ENCODE data around the gene ZDHHC24.

The ZDHHC24 gene

DNA sequence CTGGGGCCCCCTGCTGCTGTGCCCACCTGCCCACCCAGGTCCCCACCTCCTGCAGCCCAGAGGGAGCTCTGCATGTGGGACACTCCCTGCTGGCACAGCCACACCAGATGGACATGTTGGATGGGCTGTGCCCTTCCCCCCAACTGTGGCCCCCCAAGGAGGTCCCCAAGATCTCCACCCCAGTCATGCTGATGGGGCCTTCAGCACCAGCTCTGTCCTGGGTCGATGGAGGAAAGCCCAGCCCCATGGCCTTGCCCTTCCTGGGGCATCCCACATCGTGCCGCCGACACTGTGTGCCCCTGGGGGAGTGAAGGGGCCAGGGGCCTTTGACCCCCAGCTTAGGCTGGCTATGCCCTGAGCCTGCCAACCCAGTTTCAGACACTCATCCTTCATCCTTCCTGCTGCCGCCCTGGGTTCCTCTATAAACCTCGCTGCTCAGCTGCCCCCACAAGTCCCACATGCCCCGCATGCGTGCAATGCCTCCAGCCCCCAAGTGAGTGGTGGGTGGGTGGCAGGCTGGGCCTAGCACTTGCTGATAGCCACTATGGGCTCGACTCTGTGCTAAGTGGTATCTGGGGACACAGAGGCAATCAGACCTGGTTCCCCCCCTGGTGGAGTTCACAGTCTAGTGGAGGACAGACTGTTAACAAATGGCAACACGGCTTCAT lies 69.5 kb downstream of the ZDHHC24 start:
- H3K27me3 ChIP-seq (ENCODE audit: insufficient read depth, low read length): no peaks in the 10 kb centered on the region
- H2AFZ ChIP-seq (ENCODE audit: low read length): no peak overlapping the region
- H3K9ac ChIP-seq (ENCODE audit: low read length): no peak overlapping the region
- H4K20me1 ChIP-seq (ENCODE audit: insufficient read depth, low read length): no peaks in the 10 kb centered on the region
- H3F3A ChIP-seq (ENCODE audit: insufficient read depth, low read length): no peaks in the 10 kb centered on the region
- H3K4me1 ChIP-seq (ENCODE audit: insufficient read depth, low read length, severe bottlenecking): peaks cover 14% of the 10 kb centered on the region
- no peak overlapping the region for H3K27ac ChIP-seq (ENCODE audit: low read depth, low read length, poor library complexity, severe bottlenecking)
- H3K79me2 ChIP-seq (ENCODE audit: insufficient read depth, low read length): no peaks in the 10 kb centered on the region
- H3K4me3 ChIP-seq (ENCODE audit: low read depth, low read length, poor library complexity, severe bottlenecking): no peak overlapping the region
- no peaks in the 10 kb centered on the region for H3K9me2 ChIP-seq (ENCODE audit: low read depth, low read length)
- H3K36me3 ChIP-seq (ENCODE audit: insufficient read depth, low read length): no peaks in the 10 kb centered on the region
- H3K9me3 ChIP-seq (ENCODE audit: low read length): no peaks in the 10 kb centered on the region
- TF ChIP-seq EZH2 (IDR thresholded peaks at IDR 0.05; ENCODE audit: borderline replicate concordance, low read length): no peak
- TF ChIP-seq, protein P1, sequence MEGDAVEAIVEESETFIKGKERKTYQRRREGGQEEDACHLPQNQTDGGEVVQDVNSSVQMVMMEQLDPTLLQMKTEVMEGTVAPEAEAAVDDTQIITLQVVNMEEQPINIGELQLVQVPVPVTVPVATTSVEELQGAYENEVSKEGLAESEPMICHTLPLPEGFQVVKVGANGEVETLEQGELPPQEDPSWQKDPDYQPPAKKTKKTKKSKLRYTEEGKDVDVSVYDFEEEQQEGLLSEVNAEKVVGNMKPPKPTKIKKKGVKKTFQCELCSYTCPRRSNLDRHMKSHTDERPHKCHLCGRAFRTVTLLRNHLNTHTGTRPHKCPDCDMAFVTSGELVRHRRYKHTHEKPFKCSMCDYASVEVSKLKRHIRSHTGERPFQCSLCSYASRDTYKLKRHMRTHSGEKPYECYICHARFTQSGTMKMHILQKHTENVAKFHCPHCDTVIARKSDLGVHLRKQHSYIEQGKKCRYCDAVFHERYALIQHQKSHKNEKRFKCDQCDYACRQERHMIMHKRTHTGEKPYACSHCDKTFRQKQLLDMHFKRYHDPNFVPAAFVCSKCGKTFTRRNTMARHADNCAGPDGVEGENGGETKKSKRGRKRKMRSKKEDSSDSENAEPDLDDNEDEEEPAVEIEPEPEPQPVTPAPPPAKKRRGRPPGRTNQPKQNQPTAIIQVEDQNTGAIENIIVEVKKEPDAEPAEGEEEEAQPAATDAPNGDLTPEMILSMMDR (IDR thresholded peaks at IDR 0.05; ENCODE audit: low read length): no peak
- no peak overlapping the region for H3K4me2 ChIP-seq (ENCODE audit: low read length)

GRCh38 chr11:66475349-66476172 lies 70.3 kb downstream of the ZDHHC24 start:
- no peaks in the 10 kb centered on the region for H3K9me3 ChIP-seq (ENCODE audit: low read length)
- H3K27me3 ChIP-seq (ENCODE audit: insufficient read depth, low read length): no peaks in the 10 kb centered on the region
- H4K20me1 ChIP-seq (ENCODE audit: insufficient read depth, low read length): no peaks in the 10 kb centered on the region
- H3K9ac ChIP-seq (ENCODE audit: low read length): no peak overlapping the region
- no peak overlapping the region for H3K27ac ChIP-seq (ENCODE audit: low read depth, low read length, poor library complexity, severe bottlenecking)
- H2AFZ ChIP-seq (ENCODE audit: low read length): no peak overlapping the region
- no peak overlapping the region for H3K4me3 ChIP-seq (ENCODE audit: low read depth, low read length, poor library complexity, severe bottlenecking)
- no peaks in the 10 kb centered on the region for H3K79me2 ChIP-seq (ENCODE audit: insufficient read depth, low read length)
- no peak overlapping the region for H3K4me2 ChIP-seq (ENCODE audit: low read length)
- no peaks in the 10 kb centered on the region for H3F3A ChIP-seq (ENCODE audit: insufficient read depth, low read length)
- no peaks in the 10 kb centered on the region for H3K9me2 ChIP-seq (ENCODE audit: low read depth, low read length)
- TF ChIP-seq EZH2 (IDR thresholded peaks at IDR 0.05; ENCODE audit: borderline replicate concordance, low read length): no peak
- TF ChIP-seq, protein P1 (IDR thresholded peaks at IDR 0.05; ENCODE audit: low read length): no peak
- no peaks in the 10 kb centered on the region for H3K36me3 ChIP-seq (ENCODE audit: insufficient read depth, low read length)
- peaks cover 7% of the 10 kb centered on the region for H3K4me1 ChIP-seq (ENCODE audit: insufficient read depth, low read length, severe bottlenecking)

- Histone ChIP-seq H4K20me1 (ENCODE audit: insufficient read depth, low read length) (no peaks in the 10 kb centered on the region), H2AFZ (ENCODE audit: low read length) (no peak overlapping the region), H3K27me3 (ENCODE audit: insufficient read depth, low read length) (no peaks in the 10 kb centered on the region), H3K9ac (ENCODE audit: low read length) (no peak overlapping the region), H3K27ac (ENCODE audit: low read depth, low read length, poor library complexity, severe bottlenecking) (no peak overlapping the region), H3K79me2 (ENCODE audit: insufficient read depth, low read length) (no peaks in the 10 kb centered on the region), H3F3A (ENCODE audit: insufficient read depth, low read length) (no peaks in the 10 kb centered on the region), H3K4me3 (ENCODE audit: low read depth, low read length, poor library complexity, severe bottlenecking) (no peak overlapping the region), H3K36me3 (ENCODE audit: insufficient read depth, low read length) (no peaks in the 10 kb centered on the region), H3K9me2 (ENCODE audit: low read depth, low read length) (no peaks in the 10 kb centered on the region), H3K9me3 (ENCODE audit: low read length) (no peaks in the 10 kb centered on the region), H3K4me1 (ENCODE audit: insufficient read depth, low read length, severe bottlenecking) (no peaks in the 10 kb centered on the region), H3K4me2 (ENCODE audit: low read length) (no peak overlapping the region)
- TF ChIP-seq, protein P1 (IDR thresholded peaks at IDR 0.05; ENCODE audit: low read length): no peak
- no peak for TF ChIP-seq EZH2 (IDR thresholded peaks at IDR 0.05; ENCODE audit: borderline replicate concordance, low read length)
These were observed 72.0 kb downstream of the ZDHHC24 start for GRCh38 chr11:66473608-66474515.
